Transverse colon (tissue), 4 donors: Measurements from ENCODE around the gene C1QL2. TPM values are rescaled to one million over a fixed set of nuclear protein-coding genes. Genes with fewer than 3 reads are reported as not detected.

Experiments
- DNase-seq: peaks from one replicate; pipeline ENCODE4 v3.0.0-alpha.2; 2019
- H3K27ac ChIP-seq, 4 donors: fragments of 200-600 bp; sonication (generic); 2 replicates each; pipeline ENCODE4 v1.5.1; 2016 to 2018; ENCODE audit warnings: inconsistent platforms in 4 of 4
- H3K27me3 ChIP-seq: fragments of 200-600 bp; sonication (generic); 2 replicates; pipeline ENCODE4 v1.5.1; 2017; ENCODE audit warnings: inconsistent platforms
- H3K36me3 ChIP-seq, 4 donors: fragments of 200-600 bp; sonication (generic); 2 replicates each; pipeline ENCODE4 v1.5.1; 2017 to 2019; ENCODE audit warnings: inconsistent platforms in 4 of 4
- H3K4me1 ChIP-seq, 4 donors: fragments of 200-600 bp; sonication (generic); 2 replicates each; pipeline ENCODE4 v1.5.1; 2017 to 2020; ENCODE audit warnings: inconsistent platforms in 4 of 4
- H3K4me3 ChIP-seq, 4 donors: fragments of 200-600 bp; sonication (generic); 1 replicate in 1 of 4; 2 replicates in 3 of 4; pipeline versions ENCODE4 v1.5.1 to v1.6.1; 2017 to 2019; ENCODE audit warnings: inconsistent platforms in 4 of 4
- H3K9me3 ChIP-seq, 2 donors: fragments of 200-600 bp; sonication (generic); 2 replicates each; pipeline ENCODE4 v1.5.1; 2017 to 2019; ENCODE audit warnings: inconsistent platforms in 2 of 2
- EP300 ChIP-seq: sonication (generic); formaldehyde crosslinking; IDR thresholded peaks from one replicate; pipeline ENCODE4 v1.6.1; 2017; ENCODE audit warnings: antibody characterized with exemption, low read depth
- POLR2A ChIP-seq: fragments of 450-650 bp; IDR thresholded peaks from one replicate; pipeline ENCODE4 v1.6.1; 2016; ENCODE audit warnings: antibody characterized with exemption, mild to moderate bottlenecking, moderate library complexity
- POLR2AphosphoS5 ChIP-seq, 3 donors: sonication (generic); formaldehyde crosslinking; IDR thresholded peaks; one replicate each; pipeline ENCODE4 v1.6.1; 2016; ENCODE audit warnings: antibody characterized with exemption in 3 of 3
- WGBS, 2 donors: methylation state at CpG; one replicate each; pipeline ENCODE4 v1.1.5; 2018; ENCODE audit warnings: low coverage in 1 of 2; 5-methylcytosine and 5-hydroxymethylcytosine counted together
- in situ Hi-C, 4 donors: fragments of 200-750 bp; cut with MboI; loops; one replicate each; pipeline versions ENCODE4 v1.15.0 to v1.15.1; 2017; ENCODE audit warnings: low sequenced_read_pairs in 3 of 4, low pct_ligation_motif_present in 1 of 4, low pct_unique_long_range_greater_than_20kb in 1 of 4
- intact Hi-C: fragments of 100-400 bp; cut with DNase I; formaldehyde crosslinking; loops from one replicate; pipeline ENCODE4 v1.15.1; 2023; ENCODE audit warnings: low total_unique reads
- total RNA-seq, 4 donors: library from RNA; depleted of rRNA; stranded (reverse); fragments of >200 nt; gene quantifications; one replicate each; pipeline ENCODE4 v1.1.0, GENCODE V29; 2016
- TF ChIP-seq, protein P1 (sequence below), 5 experiments: fragments of 200-600 bp in 3 of 5; fragments of 450-650 bp in 2 of 5; sonication (generic) in 3 of 5; IDR thresholded peaks; 1 replicate in 2 of 5; 2 replicates in 3 of 5; pipeline ENCODE4 v1.5.1; 2016 to 2017; ENCODE audit warnings: antibody characterized with exemption in 5 of 5, inconsistent platforms in 3 of 5, mild to moderate bottlenecking in 2 of 5, moderate library complexity in 1 of 5

Gene C1QL2
- total RNA-seq, 4 donors from 2014 or later: not detected

DNA sequence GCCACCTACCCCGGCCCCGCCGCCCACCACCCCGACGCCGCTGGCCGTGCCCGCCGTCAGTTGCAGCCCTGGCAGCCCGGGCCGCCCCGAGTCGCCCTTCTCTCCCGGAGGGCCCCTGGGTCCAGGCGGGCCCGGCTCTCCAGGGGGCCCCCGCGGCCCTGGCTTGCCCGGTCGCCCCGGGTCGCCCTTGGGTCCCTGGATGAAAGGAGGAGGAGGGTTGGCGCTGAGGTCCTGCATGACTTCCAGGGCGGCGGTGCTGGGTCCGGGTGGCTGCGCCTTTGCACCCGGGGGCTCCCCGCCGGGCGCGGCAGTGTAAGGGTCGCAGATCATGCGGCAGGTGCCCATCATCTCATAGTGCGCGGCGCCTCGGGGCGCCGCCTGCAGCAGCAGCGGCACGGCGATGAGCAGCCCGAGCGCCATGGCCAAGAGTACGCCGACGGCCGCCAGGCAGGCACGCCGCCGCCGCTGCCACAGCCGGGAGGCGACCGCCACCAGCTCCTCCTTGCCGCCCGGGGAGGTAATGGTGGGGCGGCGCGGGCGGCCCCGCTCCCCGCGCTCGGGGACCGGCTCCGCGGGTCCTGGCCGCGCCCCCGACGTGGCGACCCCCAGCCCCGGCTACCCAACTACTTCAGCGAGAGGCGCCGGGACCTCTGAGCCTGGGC is 570 bp downstream of the C1QL2 start:
- intact Hi-C loops (no loop called here), in situ Hi-C loops (no loop called here)
- H3K4me3 ChIP-seq: no peak overlapping the region
- no peak overlapping the region for H3K27ac ChIP-seq
- peaks cover 0 to 4% (median 0%) of the 10 kb centered on the region in 4 donors for H3K4me1 ChIP-seq
- peaks cover 91% of the 10 kb centered on the region for H3K27me3 ChIP-seq
- no peaks in the 10 kb centered on the region for H3K36me3 ChIP-seq
- TF ChIP-seq, protein P1, sequence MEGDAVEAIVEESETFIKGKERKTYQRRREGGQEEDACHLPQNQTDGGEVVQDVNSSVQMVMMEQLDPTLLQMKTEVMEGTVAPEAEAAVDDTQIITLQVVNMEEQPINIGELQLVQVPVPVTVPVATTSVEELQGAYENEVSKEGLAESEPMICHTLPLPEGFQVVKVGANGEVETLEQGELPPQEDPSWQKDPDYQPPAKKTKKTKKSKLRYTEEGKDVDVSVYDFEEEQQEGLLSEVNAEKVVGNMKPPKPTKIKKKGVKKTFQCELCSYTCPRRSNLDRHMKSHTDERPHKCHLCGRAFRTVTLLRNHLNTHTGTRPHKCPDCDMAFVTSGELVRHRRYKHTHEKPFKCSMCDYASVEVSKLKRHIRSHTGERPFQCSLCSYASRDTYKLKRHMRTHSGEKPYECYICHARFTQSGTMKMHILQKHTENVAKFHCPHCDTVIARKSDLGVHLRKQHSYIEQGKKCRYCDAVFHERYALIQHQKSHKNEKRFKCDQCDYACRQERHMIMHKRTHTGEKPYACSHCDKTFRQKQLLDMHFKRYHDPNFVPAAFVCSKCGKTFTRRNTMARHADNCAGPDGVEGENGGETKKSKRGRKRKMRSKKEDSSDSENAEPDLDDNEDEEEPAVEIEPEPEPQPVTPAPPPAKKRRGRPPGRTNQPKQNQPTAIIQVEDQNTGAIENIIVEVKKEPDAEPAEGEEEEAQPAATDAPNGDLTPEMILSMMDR (IDR thresholded peaks at IDR 0.05): no peak
- no peak for TF ChIP-seq POLR2A
- no peak for TF ChIP-seq EP300
- no peak for TF ChIP-seq POLR2AphosphoS5 (IDR thresholded peaks at IDR 0.05)
- DNase-seq: no peak
- WGBS, 2 donors: no CpG with 5 or more reads among the region's 78 CpGs
- H3K9me3 ChIP-seq: no peaks in the 10 kb centered on the region

DNA sequence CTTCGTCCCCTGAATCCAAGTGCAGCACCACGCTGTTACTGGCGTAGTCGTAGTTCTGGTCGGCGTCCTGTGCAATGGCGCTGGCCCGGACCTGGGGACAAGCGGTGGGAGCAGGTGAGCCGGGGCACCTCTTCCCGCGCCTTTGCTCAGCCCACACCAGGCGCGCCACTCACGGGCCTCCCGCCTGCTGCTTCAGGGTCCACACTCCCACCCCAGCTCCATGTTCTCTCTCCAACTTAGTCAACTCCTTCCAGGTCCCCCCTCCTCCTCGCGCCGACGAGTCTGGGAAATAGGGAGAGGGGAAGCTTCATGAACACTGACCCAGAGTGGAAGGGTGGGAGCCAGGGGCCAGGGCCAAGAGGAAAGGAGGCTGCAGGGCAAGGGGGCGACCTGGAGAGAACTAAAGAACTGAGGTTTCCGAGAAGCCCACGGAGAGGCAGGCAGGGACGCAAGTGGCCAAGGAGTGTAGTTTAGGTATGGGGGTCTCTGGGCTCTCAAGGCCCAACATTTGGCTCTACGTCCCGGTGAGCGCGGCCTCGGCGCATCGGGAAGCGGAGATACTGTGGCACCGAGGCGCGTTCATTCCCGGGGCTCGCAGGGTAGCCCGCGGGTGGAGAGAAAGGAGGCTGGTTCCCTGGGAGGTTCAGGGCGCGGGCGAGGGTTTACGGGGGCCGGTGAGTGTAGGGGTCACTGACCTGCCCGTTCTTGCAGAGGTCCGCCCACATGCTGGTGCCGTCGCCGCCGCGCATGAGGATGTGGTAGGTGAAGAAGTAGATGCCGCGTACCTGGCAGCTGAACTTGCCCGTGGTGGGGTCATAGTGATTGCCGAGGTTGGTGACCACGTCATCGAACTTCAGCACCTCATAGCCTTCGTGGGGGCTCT is 1.4 kb downstream of the C1QL2 start:
- TF ChIP-seq EP300 (no peak), POLR2A (no peak), POLR2AphosphoS5 (IDR thresholded peaks at IDR 0.05) (no peak)
- TF ChIP-seq, protein P1 (IDR thresholded peaks at IDR 0.05): no peak
- no peak overlapping the region for H3K4me3 ChIP-seq
- no peak for DNase-seq
- in situ Hi-C loops: no loop called here
- no peaks in the 10 kb centered on the region for H3K9me3 ChIP-seq
- H3K27ac ChIP-seq: no peak overlapping the region
- intact Hi-C loops: no loop called here
- no peaks in the 10 kb centered on the region for H3K36me3 ChIP-seq
- peaks cover 95% of the 10 kb centered on the region for H3K27me3 ChIP-seq
- WGBS, 2 donors: 4 to 19% methylated on average over 4 to 46 of the region's 58 CpGs
- peaks cover 0 to 4% (median 0%) of the 10 kb centered on the region in 4 donors for H3K4me1 ChIP-seq

DNA sequence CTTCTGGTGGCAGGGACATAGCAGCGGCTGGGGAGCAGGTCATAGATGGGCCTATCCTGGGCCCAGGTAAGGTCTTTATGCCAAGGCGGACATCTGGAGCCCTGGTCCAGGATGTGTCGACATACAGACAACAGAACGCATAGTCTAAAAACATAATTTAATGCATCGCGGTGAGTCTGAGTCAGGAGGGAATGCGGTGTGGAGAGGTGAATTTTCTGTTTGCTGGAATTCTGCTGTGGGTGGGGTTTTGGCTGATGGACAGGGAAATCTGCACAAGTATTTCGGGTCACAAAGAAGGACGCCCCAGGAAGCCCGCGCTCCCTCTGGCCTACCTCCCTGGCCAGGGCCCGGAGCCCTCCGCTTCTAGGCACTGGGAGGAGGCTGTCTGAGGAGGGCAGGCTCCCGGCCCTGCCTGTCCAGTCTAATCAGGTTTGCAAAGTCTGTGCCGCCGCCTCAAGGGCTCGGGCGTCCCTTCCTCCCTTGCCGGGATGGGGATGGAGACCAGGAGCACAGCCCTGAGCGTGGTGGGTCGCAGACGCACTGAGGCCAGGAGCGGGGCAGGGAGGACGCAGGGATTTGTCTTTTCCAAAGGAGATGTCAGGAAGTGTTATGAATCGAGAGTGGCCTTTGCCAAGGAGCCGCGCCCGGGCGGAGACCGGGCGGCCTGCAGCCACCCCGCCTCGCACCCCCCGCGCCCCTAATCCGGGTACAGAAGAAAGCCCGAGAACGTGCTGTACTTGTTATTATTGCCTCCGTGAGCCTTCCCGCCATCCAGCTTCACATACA is 2.3 kb downstream of the C1QL2 start:
- 4% methylated on average over 37 of the region's 40 CpGs; no CpG with 5 or more reads in 1 of the 2 donors for WGBS, 2 donors
- no peak for TF ChIP-seq EP300
- in situ Hi-C loops: no loop called here

DNA sequence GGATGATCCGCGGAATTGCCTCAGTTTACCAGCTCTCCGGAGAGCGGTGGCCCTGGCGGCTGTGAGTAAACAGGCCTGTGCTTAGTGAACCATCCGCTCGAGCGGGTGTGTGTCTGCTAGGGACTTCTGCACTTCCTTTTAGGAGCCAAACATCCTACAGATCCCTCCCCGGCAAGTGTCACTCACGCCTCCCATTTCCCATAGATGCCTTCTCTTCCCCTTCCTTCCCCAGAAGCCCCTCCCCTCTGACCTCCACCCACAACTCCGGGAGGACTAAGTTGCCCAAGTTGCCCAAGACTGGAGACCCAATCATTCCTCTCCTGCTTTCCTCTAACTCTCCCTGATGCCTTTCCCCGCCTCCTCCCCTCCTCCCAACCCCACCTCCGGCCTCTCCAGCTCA is 2.9 kb downstream of the C1QL2 start:
- H3K27ac ChIP-seq: no peak overlapping the region
- in situ Hi-C loops: no loop called here
- H3K9me3 ChIP-seq: no peaks in the 10 kb centered on the region
- no peaks in the 10 kb centered on the region for H3K36me3 ChIP-seq
- H3K27me3 ChIP-seq: peaks cover 96% of the 10 kb centered on the region
- intact Hi-C loops: no loop called here
- no peak overlapping the region for H3K4me3 ChIP-seq
- TF ChIP-seq EP300: no peak
- TF ChIP-seq POLR2A: no peak
- TF ChIP-seq POLR2AphosphoS5 (IDR thresholded peaks at IDR 0.05): no peak
- TF ChIP-seq, protein P1 (IDR thresholded peaks at IDR 0.05): no peak
- H3K4me1 ChIP-seq: peaks cover 0 to 4% (median 0%) of the 10 kb centered on the region in 4 donors
- 0 to 19% methylated on average over 1 to 13 of the region's 13 CpGs for WGBS, 2 donors
- DNase-seq: no peak

More for the DNA sequence above, 2.3 kb downstream of the C1QL2 start:
- no peak for DNase-seq
- H3K9me3 ChIP-seq: no peaks in the 10 kb centered on the region
- no peaks in the 10 kb centered on the region for H3K36me3 ChIP-seq
- intact Hi-C loops: no loop called here
- H3K4me1 ChIP-seq: peaks cover 0 to 4% (median 0%) of the 10 kb centered on the region in 4 donors
- peaks cover 96% of the 10 kb centered on the region for H3K27me3 ChIP-seq
- no peak overlapping the region for H3K27ac ChIP-seq
- H3K4me3 ChIP-seq: no peak overlapping the region
